ENCODE measurements around the gene PSMA8.
"Not testable (repeated sequence)": the region's sequence is repeated elsewhere in the genome, so short reads cannot be mapped to it uniquely, and the experiment has no call there.

PSMA8 gene

GRCh38 chr18:26133652-26134051 lies at the start of gene PSMA8:
Gene PSMA8, plus strand, starts transcription at chr18:26133869. Its CDS starts 97 bp downstream, at chr18:26133966.
- no peak for DNase-seq

- DNase-seq: no peak
Measured at GRCh38 chr18:26085056-26085455, 48.6 kb upstream of the PSMA8 start.

- no peak for DNase-seq
Measured at GRCh38 chr18:26086959-26087358, 46.7 kb upstream of the PSMA8 start.

- DNase-seq: no peak
Measured at GRCh38 chr18:26088487-26088886, 45.2 kb upstream of the PSMA8 start.

GRCh38 chr18:26089293-26090129 lies 44.2 kb upstream of the PSMA8 start:
- DNase-seq: no peak

- DNase-seq: peak; percentile 96
Measured at GRCh38 chr18:26090130-26091046, 43.3 kb upstream of the PSMA8 start, which contains the start of gene SS18. Gene SS18, minus strand, starts transcription at chr18:26090613. Its CDS starts 44 bp downstream, at chr18:26090569.

- DNase-seq: no peak
Measured at GRCh38 chr18:26091047-26091630, 42.5 kb upstream of the PSMA8 start.

- DNase-seq: no peak
Measured at GRCh38 chr18:26096852-26097251, 36.8 kb upstream of the PSMA8 start.

GRCh38 chr18:26097563-26097962 lies 36.1 kb upstream of the PSMA8 start:
- DNase-seq: no peak

- no peak for DNase-seq
Measured at GRCh38 chr18:26103579-26103978, 30.1 kb upstream of the PSMA8 start.

- DNase-seq: no peak
Measured at GRCh38 chr18:26104035-26104434, 29.6 kb upstream of the PSMA8 start.

- DNase-seq: no peak
Measured at GRCh38 chr18:26119246-26119645, 14.4 kb upstream of the PSMA8 start.

GRCh38 chr18:26121476-26121875 lies 12.2 kb upstream of the PSMA8 start:
- no peak for DNase-seq

GRCh38 chr18:26121994-26122393 lies 11.7 kb upstream of the PSMA8 start:
- DNase-seq: not testable (repeated sequence)

- no peak for DNase-seq
Measured at GRCh38 chr18:26127786-26128185, 5.9 kb upstream of the PSMA8 start.

GRCh38 chr18:26128192-26128591 lies 5.5 kb upstream of the PSMA8 start:
- not testable (repeated sequence) for DNase-seq

GRCh38 chr18:26134107-26134506 lies 438 bp downstream of the PSMA8 start:
- no peak for DNase-seq

GRCh38 chr18:26135548-26135947 lies 1.9 kb downstream of the PSMA8 start:
- no peak for DNase-seq

GRCh38 chr18:26157326-26157725 lies 23.7 kb downstream of the PSMA8 start:
- no peak for DNase-seq

GRCh38 chr18:26159353-26159752 lies 25.7 kb downstream of the PSMA8 start:
- DNase-seq: no peak

- DNase-seq: no peak
Measured at GRCh38 chr18:26164571-26164970, 30.9 kb downstream of the PSMA8 start.

GRCh38 chr18:26167592-26167991 lies 33.9 kb downstream of the PSMA8 start:
- DNase-seq: not testable (repeated sequence)

GRCh38 chr18:26175481-26175880 lies 41.8 kb downstream of the PSMA8 start:
- no peak for DNase-seq

Data from left hindlimb (tissue), 1 donor.